DLD1 (cell line): ENCODE results near the gene PKD1L1.
"Not testable (repeated sequence)": the region's sequence is repeated elsewhere in the genome, so short reads cannot be mapped to it uniquely, and the experiment has no call there.

Experiments used
- in situ Hi-C: cut with HindIII; loops from 2 replicates; pipeline ENCODE4 v1.10.0; 2017; ENCODE audit warnings: low sequenced_read_pairs

The PKD1L1 gene

GRCh38 chr7:47803846-47804245, 144.4 kb downstream of the PKD1L1 start:
- in situ Hi-C loops = no loop called here

- in situ Hi-C loops = no loop called here
Measured at GRCh38 chr7:47803025-47803424, 145.2 kb downstream of the PKD1L1 start.

GRCh38 chr7:47801423-47801822, 146.8 kb downstream of the PKD1L1 start:
- in situ Hi-C loops = no loop called here

- in situ Hi-C loops = no loop called here
Measured at GRCh38 chr7:47799524-47799923, 148.7 kb downstream of the PKD1L1 start.

GRCh38 chr7:47796347-47796746, 151.9 kb downstream of the PKD1L1 start:
- in situ Hi-C loops = no loop called here

- in situ Hi-C loops = no loop called here
Measured at GRCh38 chr7:47795631-47796030, 152.6 kb downstream of the PKD1L1 start.

- in situ Hi-C loops = not testable (repeated sequence)
Measured at GRCh38 chr7:47795126-47795525, 153.1 kb downstream of the PKD1L1 start.

- in situ Hi-C loops = no loop called here
Measured at GRCh38 chr7:47794016-47794415, 154.2 kb downstream of the PKD1L1 start.

GRCh38 chr7:47793186-47793585, 155.1 kb downstream of the PKD1L1 start:
- in situ Hi-C loops = not testable (repeated sequence)

GRCh38 chr7:47792521-47793121, 155.6 kb downstream of the PKD1L1 start:
- in situ Hi-C loops = no loop called here

- in situ Hi-C loops = no loop called here
Measured at GRCh38 chr7:47791682-47792081, 156.6 kb downstream of the PKD1L1 start.

GRCh38 chr7:47788083-47788482, 160.2 kb downstream of the PKD1L1 start:
- in situ Hi-C loops = no loop called here

- in situ Hi-C loops = no loop called here
Measured at GRCh38 chr7:47787249-47788069, 160.8 kb downstream of the PKD1L1 start.

- in situ Hi-C loops = no loop called here
Measured at GRCh38 chr7:47786557-47787248, 161.6 kb downstream of the PKD1L1 start.

GRCh38 chr7:47785923-47786556, 162.2 kb downstream of the PKD1L1 start:
- in situ Hi-C loops = no loop called here

GRCh38 chr7:47783456-47784223, 164.6 kb downstream of the PKD1L1 start:
- in situ Hi-C loops = no loop called here

GRCh38 chr7:47782792-47783191, 165.5 kb downstream of the PKD1L1 start:
- in situ Hi-C loops = no loop called here

- in situ Hi-C loops = no loop called here
Measured at GRCh38 chr7:47782022-47782421, 166.2 kb downstream of the PKD1L1 start.

GRCh38 chr7:47780555-47780954, 167.7 kb downstream of the PKD1L1 start:
- in situ Hi-C loops = no loop called here

GRCh38 chr7:47779341-47779771, 168.9 kb downstream of the PKD1L1 start:
- in situ Hi-C loops = no loop called here
